Measurements from ENCODE around the gene ASIC4. TPM values are rescaled to one million over a fixed set of nuclear protein-coding genes. Genes with fewer than 3 reads are reported as not detected.

Gene ASIC4
- polyA plus RNA-seq, 3 donors: not detected

GRCh38 chr2:219527076-219527394 lies 12.8 kb downstream of the ASIC4 start:
- WGBS (ENCODE audit: insufficient coverage): 52% methylated on average over 6 of the region's 6 CpGs
- peaks cover 0 to 1% of the 10 kb centered on the region in 2 donors for H3K36me3 Mint-ChIP-seq
- peaks cover 0 to 14% of the 10 kb centered on the region in 2 donors for H3K9me3 ChIP-seq (replicated peaks in 1 of 2; ENCODE audit: control insufficient read depth in 1 of 2, insufficient read depth in 1 of 2, low read length in 2 of 2)
- H3K4me1 ChIP-seq (ENCODE audit: control insufficient read depth in 1 of 2, insufficient read depth in 2 of 2, low read length in 2 of 2): no peaks in the 10 kb centered on the region
- peaks cover 42 to 66% of the 10 kb centered on the region in 2 donors for H3K27me3 ChIP-seq (ENCODE audit: control insufficient read depth in 2 of 2, insufficient read depth in 2 of 2, low read length in 2 of 2)
- no peaks in the 10 kb centered on the region for H3K79me2 ChIP-seq (ENCODE audit: insufficient read depth, low read length)
- no peak overlapping the region for H3K27ac ChIP-seq (ENCODE audit: low read depth in 1 of 2, low read length in 2 of 2)
- DNase-seq: no peak
- no peak overlapping the region for H3K4me3 Mint-ChIP-seq
- H3K27me3 Mint-ChIP-seq (ENCODE audit: low read depth in 3 of 3): peaks cover 70 to 88% (median 84%) of the 10 kb centered on the region in 3 donors
- H3K4me3 ChIP-seq (replicated peaks in 1 of 3; ENCODE audit: low read depth in 2 of 3, low read length in 3 of 3): no peak overlapping the region
- no peaks in the 10 kb centered on the region for H4K20me1 ChIP-seq (ENCODE audit: insufficient read depth, low read length)
- TF ChIP-seq CTCF (IDR thresholded peaks at IDR 0.05): no peak
- H2AFZ ChIP-seq (ENCODE audit: insufficient read depth, low read depth, low read length, poor library complexity, severe bottlenecking): no peak overlapping the region
- no peak overlapping the region for H3K27ac Mint-ChIP-seq
- H3K4me2 ChIP-seq (replicated peaks; ENCODE audit: extremely low read depth, low read length, poor library complexity, severe bottlenecking): no peak overlapping the region
- H3K4me1 Mint-ChIP-seq: no peaks in the 10 kb centered on the region
- intact Hi-C loops (cut with micrococcal nuclease): loop anchor here in 1 of 2 donors (2.0 to 5.0 kb wide), 3 partner anchors 35 to 124 kb away; no protein-coding TSS in a partner anchor
- peaks cover 0 to 5% (median 2%) of the 10 kb centered on the region in 7 donors for H3K9me3 Mint-ChIP-seq
- H3K9ac ChIP-seq (ENCODE audit: insufficient read depth, low read length, poor library complexity, severe bottlenecking): no peak overlapping the region
- H3K36me3 ChIP-seq (replicated peaks in 1 of 2; ENCODE audit: control insufficient read depth in 1 of 2, insufficient read depth in 2 of 2, low read length in 2 of 2): no peaks in the 10 kb centered on the region

GRCh38 chr2:219527472-219527871 lies 13.2 kb downstream of the ASIC4 start:
- intact Hi-C loops (cut with micrococcal nuclease): loop anchor here in 1 of 2 donors (2.0 to 5.0 kb wide), 3 partner anchors 35 to 125 kb away; no protein-coding TSS in a partner anchor
- H2AFZ ChIP-seq (ENCODE audit: insufficient read depth, low read depth, low read length, poor library complexity, severe bottlenecking): no peak overlapping the region
- H3K9me3 ChIP-seq (replicated peaks in 1 of 2; ENCODE audit: control insufficient read depth in 1 of 2, insufficient read depth in 1 of 2, low read length in 2 of 2): peaks cover 0 to 14% of the 10 kb centered on the region in 2 donors
- H3K36me3 Mint-ChIP-seq: no peaks in the 10 kb centered on the region
- H3K9ac ChIP-seq (ENCODE audit: insufficient read depth, low read length, poor library complexity, severe bottlenecking): no peak overlapping the region
- no peaks in the 10 kb centered on the region for H3K4me1 ChIP-seq (ENCODE audit: control insufficient read depth in 1 of 2, insufficient read depth in 2 of 2, low read length in 2 of 2)
- H3K27ac ChIP-seq (ENCODE audit: low read depth in 1 of 2, low read length in 2 of 2): no peak overlapping the region
- H3K36me3 ChIP-seq (replicated peaks in 1 of 2; ENCODE audit: control insufficient read depth in 1 of 2, insufficient read depth in 2 of 2, low read length in 2 of 2): no peaks in the 10 kb centered on the region
- H3K27me3 ChIP-seq (ENCODE audit: control insufficient read depth in 2 of 2, insufficient read depth in 2 of 2, low read length in 2 of 2): peaks cover 41 to 62% of the 10 kb centered on the region in 2 donors
- H3K27me3 Mint-ChIP-seq (ENCODE audit: low read depth in 3 of 3): peaks cover 67 to 85% (median 80%) of the 10 kb centered on the region in 3 donors
- H3K27ac Mint-ChIP-seq: no peak overlapping the region
- H3K9me3 Mint-ChIP-seq: peaks cover 0 to 4% (median 2%) of the 10 kb centered on the region in 7 donors
- no peaks in the 10 kb centered on the region for H4K20me1 ChIP-seq (ENCODE audit: insufficient read depth, low read length)
- no peak for DNase-seq
- WGBS (ENCODE audit: insufficient coverage): 80% methylated on average over 1 of the region's 5 CpGs
- no peak overlapping the region for H3K4me2 ChIP-seq (replicated peaks; ENCODE audit: extremely low read depth, low read length, poor library complexity, severe bottlenecking)
- no peaks in the 10 kb centered on the region for H3K79me2 ChIP-seq (ENCODE audit: insufficient read depth, low read length)
- H3K4me3 Mint-ChIP-seq: no peak overlapping the region
- no peak for TF ChIP-seq CTCF (IDR thresholded peaks at IDR 0.05)
- H3K4me3 ChIP-seq (replicated peaks in 1 of 3; ENCODE audit: low read depth in 2 of 3, low read length in 3 of 3): no peak overlapping the region
- H3K4me1 Mint-ChIP-seq: no peaks in the 10 kb centered on the region
